IPS-15b (cell line): ENCODE measurements around the gene PLEKHA7.
A peak's percentile ranks its signal among the peaks of the same experiment; 100 is the strongest.
"Not testable (repeated sequence)": the region's sequence is repeated elsewhere in the genome, so short reads cannot be mapped to it uniquely, and the experiment has no call there.

Experiments used
- H3K27me3 ChIP-seq: one replicate; pipeline ENCODE4 v1.6.1; 2013; ENCODE audit warnings: low read length; ENCODE audit not compliant: control insufficient read depth, insufficient read depth
- H3K36me3 ChIP-seq: one replicate; pipeline ENCODE4 v1.6.1; 2013; ENCODE audit warnings: low read length; ENCODE audit not compliant: control insufficient read depth, insufficient read depth
- H3K4me1 ChIP-seq: one replicate; pipeline ENCODE4 v1.6.1; 2013; ENCODE audit warnings: mild to moderate bottlenecking, low read length; ENCODE audit not compliant: control insufficient read depth, insufficient read depth
- H3K4me3 ChIP-seq: one replicate; pipeline ENCODE4 v1.5.1; 2013; ENCODE audit warnings: low read depth, low read length
- H3K9ac ChIP-seq: one replicate; pipeline ENCODE4 v1.6.1; 2013; ENCODE audit warnings: low read depth, mild to moderate bottlenecking, low read length
- H3K9me3 ChIP-seq: one replicate; pipeline ENCODE4 v1.6.1; 2013; ENCODE audit warnings: mild to moderate bottlenecking, low read length; ENCODE audit not compliant: control insufficient read depth, insufficient read depth

Gene PLEKHA7

GRCh38 chr11:16897470-16898061 is 116.6 kb downstream of the PLEKHA7 start:
- Histone ChIP-seq H3K4me3 (peak overlapping the region; percentile 35), H3K36me3 (no peaks in the 10 kb centered on the region), H3K4me1 (peaks cover 33% of the 10 kb centered on the region), H3K27me3 (peaks cover 26% of the 10 kb centered on the region), H3K9ac (no peak overlapping the region), H3K9me3 (no peaks in the 10 kb centered on the region)

- peaks cover 26% of the 10 kb centered on the region for H3K27me3 ChIP-seq
- no peaks in the 10 kb centered on the region for H3K9me3 ChIP-seq
- H3K9ac ChIP-seq, result no peak overlapping the region
- no peak overlapping the region for H3K4me3 ChIP-seq
- no peaks in the 10 kb centered on the region for H3K36me3 ChIP-seq
- H3K4me1 ChIP-seq, result peaks cover 33% of the 10 kb centered on the region
Measured at GRCh38 chr11:16896729-16897469, 117.3 kb downstream of the PLEKHA7 start.

GRCh38 chr11:16895306-16895705 is 118.9 kb downstream of the PLEKHA7 start:
- Histone ChIP-seq H3K4me1 (peaks cover 33% of the 10 kb centered on the region), H3K27me3 (peaks cover 26% of the 10 kb centered on the region), H3K9ac (no peak overlapping the region), H3K4me3 (no peak overlapping the region), H3K9me3 (no peaks in the 10 kb centered on the region), H3K36me3 (no peaks in the 10 kb centered on the region)

- no peak overlapping the region for H3K9ac ChIP-seq
- peaks cover 24% of the 10 kb centered on the region for H3K27me3 ChIP-seq
- H3K4me3 ChIP-seq, result no peak overlapping the region
- H3K9me3 ChIP-seq, result no peaks in the 10 kb centered on the region
- H3K36me3 ChIP-seq, result no peaks in the 10 kb centered on the region
- peaks cover 25% of the 10 kb centered on the region for H3K4me1 ChIP-seq
Measured at GRCh38 chr11:16893456-16894066, 120.7 kb downstream of the PLEKHA7 start.

- no peak overlapping the region for H3K4me3 ChIP-seq
- no peak overlapping the region for H3K9ac ChIP-seq
- H3K27me3 ChIP-seq, result peaks cover 20% of the 10 kb centered on the region
- H3K4me1 ChIP-seq, result peaks cover 13% of the 10 kb centered on the region
- H3K36me3 ChIP-seq, result no peaks in the 10 kb centered on the region
- no peaks in the 10 kb centered on the region for H3K9me3 ChIP-seq
Measured at GRCh38 chr11:16891964-16892363, 122.2 kb downstream of the PLEKHA7 start.

- Histone ChIP-seq H3K4me3 (no peak overlapping the region), H3K9me3 (no peaks in the 10 kb centered on the region), H3K9ac (no peak overlapping the region), H3K27me3 (peaks cover 12% of the 10 kb centered on the region), H3K36me3 (no peaks in the 10 kb centered on the region), H3K4me1 (peaks cover 5% of the 10 kb centered on the region)
Measured at GRCh38 chr11:16891165-16891564, 123.0 kb downstream of the PLEKHA7 start.

- Histone ChIP-seq H3K9me3 (no peaks in the 10 kb centered on the region), H3K4me1 (peaks cover 3% of the 10 kb centered on the region), H3K36me3 (no peaks in the 10 kb centered on the region), H3K9ac (no peak overlapping the region), H3K27me3 (peaks cover 5% of the 10 kb centered on the region), H3K4me3 (no peak overlapping the region)
Measured at GRCh38 chr11:16890442-16890841, 123.8 kb downstream of the PLEKHA7 start.

GRCh38 chr11:16889905-16890304 is 124.3 kb downstream of the PLEKHA7 start:
- Histone ChIP-seq H3K9me3 (no peaks in the 10 kb centered on the region), H3K4me1 (peaks cover 2% of the 10 kb centered on the region), H3K9ac (no peak overlapping the region), H3K27me3 (peaks cover 2% of the 10 kb centered on the region), H3K36me3 (no peaks in the 10 kb centered on the region), H3K4me3 (no peak overlapping the region)

GRCh38 chr11:16889010-16889409 is 125.2 kb downstream of the PLEKHA7 start:
- H3K9me3 ChIP-seq, H3K4me3 ChIP-seq, H3K27me3 ChIP-seq, H3K4me1 ChIP-seq, H3K9ac ChIP-seq, H3K36me3 ChIP-seq: not testable (repeated sequence)

GRCh38 chr11:16887887-16888286 is 126.3 kb downstream of the PLEKHA7 start:
- H3K4me3 ChIP-seq, H3K4me1 ChIP-seq, H3K9ac ChIP-seq, H3K27me3 ChIP-seq, H3K9me3 ChIP-seq, H3K36me3 ChIP-seq: not testable (repeated sequence)

- Histone ChIP-seq H3K9ac (no peak overlapping the region), H3K9me3 (no peaks in the 10 kb centered on the region), H3K4me3 (no peak overlapping the region), H3K4me1 (no peaks in the 10 kb centered on the region), H3K27me3 (no peaks in the 10 kb centered on the region), H3K36me3 (no peaks in the 10 kb centered on the region)
Measured at GRCh38 chr11:16883174-16883573, 131.0 kb downstream of the PLEKHA7 start.

GRCh38 chr11:16881766-16882165 is 132.4 kb downstream of the PLEKHA7 start:
- H3K27me3 ChIP-seq, result no peaks in the 10 kb centered on the region
- no peaks in the 10 kb centered on the region for H3K9me3 ChIP-seq
- no peak overlapping the region for H3K9ac ChIP-seq
- H3K4me3 ChIP-seq, result no peak overlapping the region
- no peaks in the 10 kb centered on the region for H3K36me3 ChIP-seq
- H3K4me1 ChIP-seq, result no peaks in the 10 kb centered on the region
